ENCODE measurements around the gene TTC39B. TPM values are rescaled to one million over a fixed set of nuclear protein-coding genes. Genes with fewer than 3 reads are reported as not detected.

TTC39B gene
- total RNA-seq, 2 donors from 2014 or later, result 28.7 to 35.6 TPM

DNA sequence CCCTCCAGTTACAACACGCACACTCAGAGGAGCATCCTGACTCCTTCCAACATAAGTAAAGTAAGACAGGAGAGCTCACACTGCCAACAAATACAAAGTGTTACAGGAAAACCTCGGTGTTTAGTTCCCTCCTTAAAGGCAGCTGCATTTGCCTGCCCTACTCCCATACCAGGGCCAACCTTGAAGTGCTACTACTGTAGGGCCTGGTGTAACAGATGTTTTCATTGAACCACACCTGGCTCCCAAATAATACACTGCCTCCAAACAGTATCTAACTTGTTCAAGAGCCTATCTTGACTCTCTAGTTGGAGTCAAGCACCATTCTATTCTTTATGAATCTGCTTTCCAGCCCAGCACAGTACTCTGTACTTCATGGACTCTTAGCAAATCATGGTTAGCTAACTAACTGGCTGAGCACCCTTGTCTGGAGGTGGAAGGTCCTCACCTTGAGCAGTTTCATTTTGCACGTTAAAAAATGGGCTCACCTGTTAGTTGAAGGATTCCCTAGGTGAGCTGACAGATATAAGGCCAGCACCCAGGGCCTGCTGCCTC is 34.6 kb downstream of the TTC39B start:
- peaks cover 30% of the 10 kb centered on the region for H3K4me1 Mint-ChIP-seq
- peaks cover 9% of the 10 kb centered on the region for H3K36me3 Mint-ChIP-seq (ENCODE audit: low read depth)
- H3K4me3 Mint-ChIP-seq, result no peak overlapping the region
- no peaks in the 10 kb centered on the region for H3K27me3 Mint-ChIP-seq
- ATAC-seq, result no peak
- DNase-seq, result no peak
- no peaks in the 10 kb centered on the region for H3K9me3 ChIP-seq (ENCODE audit: control insufficient read depth, low read length, poor library complexity, severe bottlenecking)
- peak overlapping the region; percentile 27 for H3K27ac Mint-ChIP-seq

DNA sequence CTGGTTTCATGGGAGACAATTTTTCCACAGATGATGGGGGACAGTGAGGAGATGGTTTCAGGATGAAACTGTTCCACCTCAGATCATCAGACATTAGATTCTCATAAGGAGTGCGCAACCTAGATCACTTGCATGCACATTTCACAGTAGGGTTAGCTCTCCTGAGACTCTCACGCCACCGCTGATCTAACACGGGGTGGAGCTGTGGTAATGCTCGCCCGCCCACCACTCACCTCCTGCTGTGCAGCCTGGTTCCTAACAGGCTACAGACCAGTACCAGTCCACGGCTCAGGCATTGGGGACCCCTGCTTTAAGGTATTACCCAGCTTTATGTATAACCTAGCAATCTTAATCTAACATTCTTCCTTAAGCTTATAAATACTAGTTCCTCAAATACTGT is 35.6 kb downstream of the TTC39B start:
- H3K27ac Mint-ChIP-seq, result no peak overlapping the region
- ATAC-seq (no peak), DNase-seq (no peak)
- no peaks in the 10 kb centered on the region for H3K9me3 ChIP-seq (ENCODE audit: control insufficient read depth, low read length, poor library complexity, severe bottlenecking)
- peaks cover 30% of the 10 kb centered on the region for H3K4me1 Mint-ChIP-seq
- H3K4me3 Mint-ChIP-seq, result no peak overlapping the region
- no peaks in the 10 kb centered on the region for H3K27me3 Mint-ChIP-seq
- H3K36me3 Mint-ChIP-seq (ENCODE audit: low read depth), result peaks cover 9% of the 10 kb centered on the region

DNA sequence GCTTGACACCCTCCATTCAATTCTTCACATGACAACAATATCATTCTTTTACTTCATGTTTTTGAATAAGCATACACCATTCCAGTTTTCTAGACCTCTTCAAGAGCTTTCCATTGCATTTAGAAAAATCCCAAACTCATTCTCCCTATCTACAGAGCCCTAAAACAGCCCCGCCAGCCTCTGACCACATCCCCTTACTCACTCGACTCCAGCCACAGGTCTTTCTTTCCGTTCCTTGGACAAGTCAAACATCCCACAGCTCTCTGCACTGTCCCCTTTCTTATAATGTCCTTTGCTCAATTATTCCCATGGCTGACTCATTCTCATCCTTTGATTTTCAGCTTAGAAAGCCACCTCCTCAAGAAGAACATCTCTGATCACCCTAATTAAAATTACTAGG is 38.2 kb downstream of the TTC39B start:
- DNase-seq (no peak), ATAC-seq (no peak)
- Mint-ChIP-seq H3K4me1 (peaks cover 26% of the 10 kb centered on the region), H3K27ac (peak overlapping the region; percentile 78), H3K36me3 (ENCODE audit: low read depth) (peaks cover 9% of the 10 kb centered on the region), H3K4me3 (no peak overlapping the region), H3K27me3 (no peaks in the 10 kb centered on the region)
- H3K9me3 ChIP-seq (ENCODE audit: control insufficient read depth, low read length, poor library complexity, severe bottlenecking), result no peaks in the 10 kb centered on the region

DNA sequence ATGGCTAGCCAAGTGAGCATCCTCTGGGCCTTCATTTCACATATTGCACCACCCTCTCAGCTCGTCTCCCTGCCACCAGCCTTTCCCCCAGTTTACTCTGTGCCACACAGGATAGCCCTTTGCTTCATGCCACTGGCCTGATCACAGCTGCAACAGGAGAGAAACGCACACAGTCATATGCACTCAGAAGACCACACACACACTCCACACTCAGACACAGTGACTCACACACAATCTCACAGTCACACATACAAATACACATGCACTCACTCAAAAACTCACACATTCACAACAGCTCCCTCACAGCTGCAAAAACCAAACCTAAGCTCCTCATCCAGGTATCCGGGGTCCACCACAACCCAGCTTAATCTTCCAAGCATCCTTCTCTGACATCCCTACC is 38.7 kb downstream of the TTC39B start:
- Mint-ChIP-seq H3K27ac (peak overlapping the region; percentile 78), H3K27me3 (no peaks in the 10 kb centered on the region)
- H3K9me3 ChIP-seq (ENCODE audit: control insufficient read depth, low read length, poor library complexity, severe bottlenecking), result no peaks in the 10 kb centered on the region

DNA sequence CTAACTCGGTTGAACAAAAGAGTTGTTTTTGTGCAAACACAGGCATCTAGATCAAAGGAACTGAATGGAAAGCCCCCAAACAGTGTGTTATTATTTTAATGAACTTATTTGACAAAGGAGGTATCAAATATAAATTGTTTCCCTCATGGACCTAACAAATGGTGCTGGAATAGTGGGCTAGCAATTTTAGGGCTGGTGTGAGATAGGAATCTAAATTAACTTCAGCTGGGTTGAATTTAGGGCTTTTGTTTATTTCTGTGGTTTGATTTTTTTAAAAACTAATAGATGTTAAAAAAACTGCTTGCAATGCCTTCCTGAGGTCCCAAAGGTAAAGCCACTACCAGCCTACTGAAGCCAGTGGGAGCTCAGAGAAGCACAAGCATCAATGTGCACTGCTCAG is 42.1 kb downstream of the TTC39B start:
- no peaks in the 10 kb centered on the region for H3K9me3 ChIP-seq (ENCODE audit: control insufficient read depth, low read length, poor library complexity, severe bottlenecking)
- Mint-ChIP-seq H3K4me3 (no peak overlapping the region), H3K27me3 (no peaks in the 10 kb centered on the region), H3K4me1 (peaks cover 26% of the 10 kb centered on the region), H3K36me3 (ENCODE audit: low read depth) (peaks cover 16% of the 10 kb centered on the region), H3K27ac (no peak overlapping the region)
- DNase-seq (no peak), ATAC-seq (no peak)

More for the DNA sequence above, 38.7 kb downstream of the TTC39B start:
- Mint-ChIP-seq H3K4me3 (no peak overlapping the region), H3K4me1 (peaks cover 27% of the 10 kb centered on the region), H3K36me3 (ENCODE audit: low read depth) (peaks cover 14% of the 10 kb centered on the region)
- ATAC-seq (no peak), DNase-seq (no peak)

DNA sequence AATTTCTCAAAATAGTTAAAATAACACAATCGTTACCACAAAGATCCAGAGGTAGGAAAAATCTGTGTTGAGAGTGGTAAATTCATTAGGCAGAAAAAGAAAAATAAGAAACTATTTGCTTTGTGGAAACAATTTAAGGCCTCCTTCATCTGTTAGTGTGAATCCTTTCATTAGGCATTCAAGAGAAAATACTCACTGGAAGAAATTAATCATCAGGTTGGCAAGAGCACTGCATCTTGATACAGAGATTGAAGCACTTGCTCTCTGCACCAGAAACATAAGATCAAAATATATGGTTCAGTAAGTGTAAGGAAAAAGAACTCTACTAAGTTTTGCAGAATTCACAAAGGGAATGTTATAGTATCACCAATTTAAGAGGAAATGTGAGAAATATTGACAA is 44.4 kb downstream of the TTC39B start:
- Mint-ChIP-seq H3K27ac (no peak overlapping the region), H3K27me3 (no peaks in the 10 kb centered on the region), H3K4me1 (peaks cover 18% of the 10 kb centered on the region)

DNA sequence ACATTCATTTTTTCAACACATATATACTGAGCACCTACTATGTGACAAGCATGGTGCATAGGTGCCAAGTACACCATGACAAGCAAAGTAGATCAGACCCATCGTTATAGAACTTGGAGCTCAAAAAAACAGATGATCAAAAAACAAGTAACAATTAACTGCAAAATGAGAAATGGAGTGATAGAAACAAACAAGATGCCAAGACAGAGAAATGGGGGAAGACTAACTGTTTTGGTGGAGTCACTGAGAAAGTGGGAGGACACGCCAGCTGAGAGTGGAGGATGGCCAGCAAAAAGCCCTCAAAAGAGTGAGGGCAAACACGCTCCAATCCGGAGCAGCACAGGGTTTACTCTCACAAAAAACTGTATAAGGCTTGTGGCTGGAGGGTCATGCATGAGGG is 50.6 kb downstream of the TTC39B start:
- Mint-ChIP-seq H3K4me3 (no peak overlapping the region), H3K4me1 (peaks cover 12% of the 10 kb centered on the region), H3K36me3 (ENCODE audit: low read depth) (peaks cover 8% of the 10 kb centered on the region), H3K27me3 (no peaks in the 10 kb centered on the region), H3K27ac (no peak overlapping the region)
- no peaks in the 10 kb centered on the region for H3K9me3 ChIP-seq (ENCODE audit: control insufficient read depth, low read length, poor library complexity, severe bottlenecking)
- ATAC-seq (no peak), DNase-seq (no peak)

More for the DNA sequence above, 44.4 kb downstream of the TTC39B start:
- ATAC-seq, result no peak
- H3K36me3 Mint-ChIP-seq (ENCODE audit: low read depth), result peaks cover 12% of the 10 kb centered on the region
- no peak for DNase-seq
- H3K4me3 Mint-ChIP-seq, result no peak overlapping the region
- no peaks in the 10 kb centered on the region for H3K9me3 ChIP-seq (ENCODE audit: control insufficient read depth, low read length, poor library complexity, severe bottlenecking)

DNA sequence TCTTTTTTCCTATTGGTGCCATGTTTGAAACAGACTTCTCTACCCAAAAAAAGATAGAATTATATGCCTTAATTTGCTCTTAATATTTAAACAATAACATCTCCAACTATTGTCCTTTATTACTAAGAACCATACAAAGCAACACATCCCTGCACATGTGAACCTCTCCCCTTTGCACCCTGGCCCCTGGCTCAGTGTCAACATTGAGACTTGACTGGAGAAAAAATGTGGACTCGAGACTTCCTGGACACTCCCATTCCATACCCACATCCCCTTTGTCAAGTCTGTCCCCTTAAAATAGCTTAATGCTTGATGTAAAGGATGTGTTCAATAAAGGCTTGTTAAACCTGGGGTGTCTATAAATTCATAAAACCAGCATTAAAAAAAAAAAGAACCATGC is 53.2 kb downstream of the TTC39B start:
- Mint-ChIP-seq H3K27ac (no peak overlapping the region), H3K4me1 (peaks cover 16% of the 10 kb centered on the region), H3K4me3 (no peak overlapping the region)

DNA sequence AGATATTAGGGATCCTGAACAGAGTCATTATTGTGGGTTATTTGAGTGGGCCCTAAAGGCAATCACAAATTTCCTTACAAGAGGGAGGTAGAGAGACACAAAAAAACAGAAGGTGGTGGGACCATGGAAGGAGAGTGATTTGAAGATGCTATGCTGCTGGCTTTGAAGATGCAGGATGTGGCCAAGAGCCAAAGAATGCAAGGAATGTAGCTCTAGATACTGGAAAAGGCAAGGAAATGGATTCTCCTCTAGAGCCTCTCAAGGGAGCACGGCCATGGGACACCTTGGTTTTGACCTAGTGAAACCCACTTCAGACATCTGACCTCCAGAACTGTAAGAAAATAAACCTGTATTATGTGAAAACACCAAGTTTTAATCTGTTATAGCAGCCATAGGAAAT is 53.8 kb downstream of the TTC39B start:
- Mint-ChIP-seq H3K27me3 (no peaks in the 10 kb centered on the region), H3K4me3 (no peak overlapping the region), H3K27ac (no peak overlapping the region), H3K4me1 (peaks cover 17% of the 10 kb centered on the region), H3K36me3 (ENCODE audit: low read depth) (peaks cover 8% of the 10 kb centered on the region)
- ATAC-seq, result no peak
- no peaks in the 10 kb centered on the region for H3K9me3 ChIP-seq (ENCODE audit: control insufficient read depth, low read length, poor library complexity, severe bottlenecking)
- DNase-seq, result no peak

More for the DNA sequence above, 53.2 kb downstream of the TTC39B start:
- ATAC-seq (no peak), DNase-seq (no peak)
- Mint-ChIP-seq H3K36me3 (ENCODE audit: low read depth) (peaks cover 9% of the 10 kb centered on the region), H3K27me3 (no peaks in the 10 kb centered on the region)
- no peaks in the 10 kb centered on the region for H3K9me3 ChIP-seq (ENCODE audit: control insufficient read depth, low read length, poor library complexity, severe bottlenecking)

DNA sequence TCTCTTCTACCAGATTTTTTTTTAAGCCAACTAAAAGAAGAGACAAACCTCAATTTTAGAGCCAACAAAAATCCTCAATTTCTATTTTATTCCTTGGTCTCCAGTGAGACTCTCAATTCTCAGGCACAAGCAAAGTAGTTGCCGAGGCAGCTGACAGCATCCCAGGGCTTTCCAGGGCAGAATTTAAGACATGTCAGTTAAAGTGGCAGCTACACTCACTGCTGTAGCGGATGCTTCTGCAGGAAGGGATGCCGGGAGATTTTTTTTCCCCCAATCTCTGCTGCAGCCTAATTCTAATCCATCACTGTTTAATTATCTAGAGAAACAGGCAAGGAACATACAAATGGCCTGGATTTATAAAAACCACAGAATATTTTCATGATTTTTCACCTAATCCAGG is 57.0 kb downstream of the TTC39B start:
- ATAC-seq (no peak), DNase-seq (no peak)
- no peaks in the 10 kb centered on the region for H3K27me3 Mint-ChIP-seq
- H3K27ac Mint-ChIP-seq, result peak overlapping the region; percentile 53
- peaks cover 3% of the 10 kb centered on the region for H3K36me3 Mint-ChIP-seq (ENCODE audit: low read depth)
- H3K4me1 Mint-ChIP-seq, result peaks cover 21% of the 10 kb centered on the region
- H3K9me3 ChIP-seq (ENCODE audit: control insufficient read depth, low read length, poor library complexity, severe bottlenecking), result no peaks in the 10 kb centered on the region
- H3K4me3 Mint-ChIP-seq, result no peak overlapping the region

DNA sequence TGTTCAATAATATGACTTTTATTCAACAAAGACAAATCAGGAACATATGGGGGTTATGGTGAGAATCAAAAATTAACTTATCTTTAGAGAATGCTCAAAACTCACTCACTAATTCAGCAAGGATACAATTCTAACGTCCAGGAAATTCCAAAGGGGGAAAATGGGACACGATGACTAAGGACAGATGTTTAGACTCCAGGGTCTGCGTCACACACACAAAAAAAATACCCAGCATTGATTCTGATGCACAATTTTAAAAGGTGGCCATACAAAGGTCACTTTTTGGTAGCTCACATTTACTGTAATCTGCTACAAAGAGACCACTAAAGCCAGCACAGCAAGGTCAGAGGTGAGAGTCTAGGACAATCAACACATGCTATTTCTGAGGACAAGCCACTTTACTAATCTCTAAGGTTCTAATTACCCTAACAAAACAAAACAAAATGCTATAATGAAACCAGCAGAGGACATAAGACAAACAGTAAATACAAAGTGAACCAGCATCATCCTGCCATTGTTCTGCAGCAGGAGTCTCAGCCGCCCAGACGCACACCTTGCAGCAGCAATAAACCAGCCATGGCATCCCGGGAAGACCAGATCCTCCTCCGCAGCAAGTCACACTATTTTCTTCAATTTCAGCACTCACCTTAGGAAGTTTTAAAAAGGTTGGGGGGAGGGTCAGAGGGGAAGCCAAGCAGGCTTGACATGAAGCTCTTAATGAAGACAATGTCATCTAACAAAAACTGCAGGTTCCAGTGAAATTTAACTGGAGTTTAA is 57.8 kb downstream of the TTC39B start:
- ATAC-seq (no peak), DNase-seq (no peak)
- H3K9me3 ChIP-seq (ENCODE audit: control insufficient read depth, low read length, poor library complexity, severe bottlenecking), result no peaks in the 10 kb centered on the region
- Mint-ChIP-seq H3K4me3 (no peak overlapping the region), H3K27ac (no peak overlapping the region), H3K4me1 (peaks cover 24% of the 10 kb centered on the region), H3K27me3 (no peaks in the 10 kb centered on the region), H3K36me3 (ENCODE audit: low read depth) (peaks cover 5% of the 10 kb centered on the region)

DNA sequence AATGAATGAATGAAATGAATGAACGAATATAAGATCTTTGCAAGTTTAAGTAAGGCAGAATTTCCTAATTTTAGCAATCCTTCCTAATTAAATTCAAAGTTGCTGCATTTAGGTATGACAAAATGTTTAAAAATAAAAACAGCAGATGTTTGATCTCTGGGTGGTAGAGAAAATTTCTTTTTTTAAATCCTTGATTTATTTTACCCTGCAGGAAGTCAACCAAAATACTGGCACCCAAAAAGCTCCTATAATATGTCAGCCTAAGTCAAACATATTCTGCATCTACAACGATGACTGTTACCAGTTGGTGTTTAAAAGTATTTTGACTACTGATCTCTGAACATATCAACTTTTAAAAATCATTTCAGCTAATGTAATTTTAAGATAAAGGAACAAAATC is 58.4 kb downstream of the TTC39B start:
- ATAC-seq (no peak), DNase-seq (no peak)
- Mint-ChIP-seq H3K27ac (no peak overlapping the region), H3K4me1 (peaks cover 26% of the 10 kb centered on the region), H3K4me3 (no peak overlapping the region), H3K27me3 (no peaks in the 10 kb centered on the region), H3K36me3 (ENCODE audit: low read depth) (peaks cover 7% of the 10 kb centered on the region)
- no peaks in the 10 kb centered on the region for H3K9me3 ChIP-seq (ENCODE audit: control insufficient read depth, low read length, poor library complexity, severe bottlenecking)

DNA sequence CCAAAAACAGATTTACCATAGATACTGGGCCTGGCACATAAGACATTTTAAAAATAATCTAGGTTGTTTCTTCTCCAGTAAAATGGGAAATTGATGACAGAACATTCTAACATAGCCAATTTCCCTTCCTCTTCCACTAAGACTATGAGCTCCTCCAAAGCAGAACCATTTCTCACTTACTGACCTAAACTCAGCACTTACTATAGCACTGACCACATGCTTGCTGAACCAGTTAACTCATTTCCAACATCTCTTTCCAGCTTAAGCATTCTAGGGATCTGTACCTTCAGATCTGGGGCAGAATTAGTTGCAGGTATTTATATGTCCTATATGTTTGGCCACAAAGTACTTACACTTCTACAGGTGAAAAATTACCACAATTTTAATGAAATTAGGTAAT is 58.9 kb downstream of the TTC39B start:
- DNase-seq (no peak), ATAC-seq (no peak)
- H3K4me3 Mint-ChIP-seq, result no peak overlapping the region
- H3K4me1 Mint-ChIP-seq, result peaks cover 25% of the 10 kb centered on the region
- no peak overlapping the region for H3K27ac Mint-ChIP-seq
- H3K36me3 Mint-ChIP-seq (ENCODE audit: low read depth), result peaks cover 7% of the 10 kb centered on the region
- H3K9me3 ChIP-seq (ENCODE audit: control insufficient read depth, low read length, poor library complexity, severe bottlenecking), result no peaks in the 10 kb centered on the region
- H3K27me3 Mint-ChIP-seq, result no peaks in the 10 kb centered on the region

DNA sequence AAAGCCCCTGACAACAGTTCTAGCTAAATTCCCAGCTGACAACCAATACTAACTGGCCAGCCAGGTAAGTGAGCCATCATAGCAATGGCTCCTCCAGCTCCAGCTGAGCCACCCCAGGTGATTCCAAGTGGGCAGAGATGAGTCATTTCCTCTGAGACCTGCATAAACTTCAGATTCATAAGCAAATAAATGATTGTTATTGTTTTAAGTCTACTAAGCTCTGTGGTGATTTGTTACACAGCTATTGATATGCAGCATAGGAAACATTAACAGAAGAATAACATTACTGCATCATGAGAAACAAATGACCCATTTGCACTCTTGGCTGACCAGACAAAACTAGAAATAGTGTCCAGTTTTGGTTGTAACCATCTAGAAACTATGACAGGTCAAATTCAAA is 60.3 kb downstream of the TTC39B start:
- H3K27me3 Mint-ChIP-seq, result no peaks in the 10 kb centered on the region
- no peak overlapping the region for H3K4me3 Mint-ChIP-seq
- ATAC-seq (no peak), DNase-seq (no peak)
- peaks cover 7% of the 10 kb centered on the region for H3K36me3 Mint-ChIP-seq (ENCODE audit: low read depth)
- H3K27ac Mint-ChIP-seq, result no peak overlapping the region
- H3K4me1 Mint-ChIP-seq, result peaks cover 28% of the 10 kb centered on the region
- no peaks in the 10 kb centered on the region for H3K9me3 ChIP-seq (ENCODE audit: control insufficient read depth, low read length, poor library complexity, severe bottlenecking)
